HG02571 (cell line): Measurements from ENCODE around the gene ALG1.
"Not testable (repeated sequence)": the region's sequence is repeated elsewhere in the genome, so short reads cannot be mapped to it uniquely, and the experiment has no call there.

Experiments used
- ATAC-seq: cut with Tn5 transposase; IDR thresholded peaks from one replicate; pipeline ENCODE4 v1.9.1; 2021; ENCODE audit warnings: mild to moderate bottlenecking, moderate library complexity; ENCODE audit not compliant: unreplicated experiment

Gene ALG1

GRCh38 chr16:5097061-5097469 is 25.4 kb downstream of the ALG1 start:
- not testable (repeated sequence) for ATAC-seq

GRCh38 chr16:5097470-5098220 is 26.0 kb downstream of the ALG1 start, which contains the start of gene EEF2KMT:
Gene EEF2KMT (minus strand): TSS chr16:5097795. CDS start chr16:5097739, 56 bp downstream.
- ATAC-seq = peak; percentile 92

GRCh38 chr16:5098221-5099159 is 26.8 kb downstream of the ALG1 start:
- peak; percentile 83 for ATAC-seq

- not testable (repeated sequence) for ATAC-seq
Observed at GRCh38 chr16:5099174-5099573, 27.5 kb downstream of the ALG1 start.

GRCh38 chr16:5103296-5104032 is 31.8 kb downstream of the ALG1 start:
- ATAC-seq = not testable (repeated sequence)

GRCh38 chr16:5105039-5105438 is 33.4 kb downstream of the ALG1 start:
- not testable (repeated sequence) for ATAC-seq

GRCh38 chr16:5108505-5109158 is 37.0 kb downstream of the ALG1 start:
- ATAC-seq = no peak

- not testable (repeated sequence) for ATAC-seq
Observed at GRCh38 chr16:5110933-5111332, 39.3 kb downstream of the ALG1 start.

GRCh38 chr16:5116780-5117295 is 45.2 kb downstream of the ALG1 start:
- ATAC-seq = not testable (repeated sequence)

GRCh38 chr16:5117300-5118087 is 45.9 kb downstream of the ALG1 start:
- not testable (repeated sequence) for ATAC-seq

GRCh38 chr16:5131467-5132004 is 59.9 kb downstream of the ALG1 start:
- not testable (repeated sequence) for ATAC-seq

- not testable (repeated sequence) for ATAC-seq
Observed at GRCh38 chr16:5132915-5133600, 61.4 kb downstream of the ALG1 start.

- not testable (repeated sequence) for ATAC-seq
Observed at GRCh38 chr16:5134739-5135452, 63.3 kb downstream of the ALG1 start.
